GM23248 (cell line): Measurements from ENCODE around the gene MYH15.

Experiments used
- EZH2 ChIP-seq: fragments of 200-600 bp; sonication (generic); IDR thresholded peaks from 2 replicates; pipeline ENCODE4 v1.6.1; 2018; ENCODE audit warnings: antibody characterized with exemption, mild to moderate bottlenecking; ENCODE audit not compliant: insufficient read depth, poor library complexity, severe bottlenecking
- EZH2phosphoT487 ChIP-seq: fragments of 200-600 bp; sonication (generic); IDR thresholded peaks from 2 replicates; pipeline ENCODE4 v1.6.1; 2018; ENCODE audit warnings: antibody characterized with exemption, moderate library complexity, mild to moderate bottlenecking, low read depth; ENCODE audit not compliant: insufficient read depth

DNA sequence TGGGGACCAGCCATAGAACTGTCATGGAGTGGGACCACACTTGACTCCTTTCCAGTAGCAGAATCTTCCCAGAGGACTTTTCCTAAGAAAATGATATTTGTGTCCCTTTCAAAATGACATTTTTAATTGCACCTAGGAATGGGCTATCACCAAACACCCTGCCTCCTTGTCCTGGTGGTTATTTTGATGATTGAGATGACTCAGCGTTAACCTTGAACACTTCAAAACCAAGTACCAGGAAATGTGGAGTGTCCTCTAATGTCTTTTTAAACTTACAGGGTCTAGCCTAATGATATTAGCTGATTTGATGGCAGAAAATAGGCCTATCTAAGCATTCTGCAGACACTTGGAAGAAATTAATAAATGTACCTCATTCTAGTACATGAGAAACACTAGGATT, 123.3 kb downstream of the MYH15 start:
- no peak for TF ChIP-seq EZH2phosphoT487
- TF ChIP-seq EZH2: no peak
